Fibroblast of upper back skin (primary cell): Measurements from ENCODE around the gene LIMS2.

Source experiments
- DNase-seq: peaks from one replicate; pipeline ENCODE4 v3.0.0-alpha.2; 2013

LIMS2 gene

GRCh38 chr2:127675331-127676261 is at the start of gene LIMS2:
LIMS2 (minus strand) TSS chr2:127675530; CDS start chr2:127675024, 506 bp downstream.
- peak; percentile 45 for DNase-seq

- DNase-seq: no peak
These were observed 47.5 kb upstream of the LIMS2 start for GRCh38 chr2:127722807-127723206.

- no peak for DNase-seq
These were observed 46.6 kb upstream of the LIMS2 start for GRCh38 chr2:127721978-127722355.

GRCh38 chr2:127721311-127721977 is 46.1 kb upstream of the LIMS2 start:
- DNase-seq: peak; percentile 13

GRCh38 chr2:127719301-127720218 is 44.2 kb upstream of the LIMS2 start:
- DNase-seq: no peak

- DNase-seq: no peak
These were observed 42.9 kb upstream of the LIMS2 start for GRCh38 chr2:127718271-127718670.

GRCh38 chr2:127715778-127716449 is 40.6 kb upstream of the LIMS2 start:
- DNase-seq: no peak

- no peak for DNase-seq
These were observed 38.2 kb upstream of the LIMS2 start for GRCh38 chr2:127713562-127713961.

- DNase-seq: no peak
These were observed 37.7 kb upstream of the LIMS2 start for GRCh38 chr2:127712999-127713398.

- no peak for DNase-seq
These were observed 34.0 kb upstream of the LIMS2 start for GRCh38 chr2:127709336-127709735.

- DNase-seq: peak; percentile 34
These were observed 32.7 kb upstream of the LIMS2 start for GRCh38 chr2:127707890-127708648.

GRCh38 chr2:127706215-127706990 is 31.1 kb upstream of the LIMS2 start:
- DNase-seq: no peak

GRCh38 chr2:127705391-127706065 is 30.2 kb upstream of the LIMS2 start:
- no peak for DNase-seq

- no peak for DNase-seq
These were observed 29.5 kb upstream of the LIMS2 start for GRCh38 chr2:127704641-127705390.

- no peak for DNase-seq
These were observed 28.0 kb upstream of the LIMS2 start for GRCh38 chr2:127703282-127703681.

GRCh38 chr2:127702395-127703009 is 27.2 kb upstream of the LIMS2 start:
- DNase-seq: no peak

GRCh38 chr2:127701651-127702394 is 26.5 kb upstream of the LIMS2 start:
- peak; percentile 58 for DNase-seq

GRCh38 chr2:127701193-127701650 is 25.9 kb upstream of the LIMS2 start, which contains the start of gene SFT2D3:
SFT2D3 (plus strand) TSS chr2:127701497; CDS start chr2:127701529, 32 bp downstream.
- DNase-seq: peak; percentile 89
